Breast epithelium (tissue), 4 donors: ENCODE results near the gene ACAA1. TPM values are rescaled to one million over a fixed set of nuclear protein-coding genes. Genes with fewer than 3 reads are reported as not detected.
A peak's percentile ranks its signal among the peaks of the same experiment; 100 is the strongest.

ENCODE experiments used
- DNase-seq, 2 donors: peaks; one replicate each; pipeline ENCODE4 v3.0.0-alpha.2; 2019; ENCODE audit warnings: low spot score in 2 of 2
- H3K27ac ChIP-seq, 2 donors: fragments of 200-600 bp; sonication (generic) in 1 of 2; one replicate each; pipeline ENCODE4 v1.5.1; 2016 to 2019; ENCODE audit warnings: mild to moderate bottlenecking in 1 of 2
- H3K27me3 ChIP-seq, 2 donors: fragments of 200-600 bp; sonication (generic) in 1 of 2; one replicate each; pipeline versions ENCODE4 v1.5.1 to v1.6.0; 2017 to 2019; ENCODE audit warnings: control low read depth in 1 of 2, mild to moderate bottlenecking in 1 of 2
- H3K36me3 ChIP-seq: fragments of 200-600 bp; one replicate; pipeline ENCODE4 v1.5.1; 2019
- H3K4me1 ChIP-seq, 2 donors: fragments of 200-600 bp; sonication (generic); one replicate each; pipeline ENCODE4 v1.5.1; 2016 to 2019; ENCODE audit warnings: control low read depth in 1 of 2
- H3K4me3 ChIP-seq, 3 donors: fragments of 200-600 bp; sonication (generic); 1 replicate in 2 of 3; 2 replicates in 1 of 3; pipeline ENCODE4 v1.5.1; 2016 to 2019; ENCODE audit warnings: mild to moderate bottlenecking in 3 of 3, moderate library complexity in 2 of 3
- H3K9me3 ChIP-seq, 2 donors: fragments of 200-600 bp; sonication (generic) in 1 of 2; one replicate each; pipeline ENCODE4 v1.5.1; 2016 to 2019; ENCODE audit warnings: control low read depth in 1 of 2
- POLR2A ChIP-seq: fragments of 450-650 bp; IDR thresholded peaks from one replicate; pipeline ENCODE4 v1.6.1; 2016; ENCODE audit warnings: antibody characterized with exemption, mild to moderate bottlenecking, moderate library complexity
- POLR2AphosphoS5 ChIP-seq, 3 donors: sonication (generic); formaldehyde crosslinking; IDR thresholded peaks; one replicate each; pipeline ENCODE4 v1.6.1; 2017; ENCODE audit warnings: antibody characterized with exemption in 3 of 3
- intact Hi-C: fragments of 100-400 bp; cut with DNase I; formaldehyde crosslinking; loops from one replicate; pipeline ENCODE4 v1.15.1; 2023; ENCODE audit warnings: low total_unique reads
- total RNA-seq, 3 donors: library from RNA; depleted of rRNA; stranded (reverse); fragments of >200 nt; gene quantifications; one replicate each; pipeline ENCODE4 v1.1.0, GENCODE V29; 2016
- TF ChIP-seq, protein P1 (sequence below), 3 donors: fragments of 450-650 bp; IDR thresholded peaks; one replicate each; pipeline ENCODE4 v1.5.1; 2016 to 2017; ENCODE audit warnings: antibody characterized with exemption in 3 of 3, mild to moderate bottlenecking in 3 of 3, moderate library complexity in 3 of 3

ACAA1 gene
- total RNA-seq, 3 donors from 2014 or later = 69.2 to 87.5 (median 83.9) TPM

DNA sequence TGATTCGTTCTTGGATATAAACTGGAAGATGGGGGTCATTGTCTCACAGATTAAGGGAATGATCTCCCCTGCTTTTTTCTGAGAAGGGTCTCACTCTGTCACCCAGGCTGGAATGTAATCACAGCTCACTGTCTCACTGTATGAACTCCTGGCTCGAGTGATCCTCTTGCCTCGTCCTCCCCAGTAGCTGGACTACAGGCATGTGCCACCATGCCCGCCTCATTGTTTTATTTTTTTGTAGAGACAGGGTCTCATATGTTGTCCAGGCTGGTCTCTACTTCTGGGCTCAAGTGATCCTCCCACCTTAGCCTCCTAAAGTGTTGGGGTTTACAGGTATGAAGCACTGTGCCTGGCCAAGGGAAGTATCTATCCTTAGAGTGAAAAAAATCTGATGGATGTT lies 33.8 kb upstream of the ACAA1 start:
- no peaks in the 10 kb centered on the region for H3K9me3 ChIP-seq
- peaks cover 0 to 4% of the 10 kb centered on the region in 2 donors for H3K4me1 ChIP-seq
- no peak for DNase-seq
- intact Hi-C loops = loop anchor here (10.0 kb wide), 1 partner anchor 64 kb away; no protein-coding TSS in a partner anchor
- no peak overlapping the region for H3K27ac ChIP-seq
- H3K27me3 ChIP-seq = no peaks in the 10 kb centered on the region
- TF ChIP-seq POLR2AphosphoS5 (IDR thresholded peaks at IDR 0.05) (no peak), POLR2A (no peak)
- TF ChIP-seq, protein P1, sequence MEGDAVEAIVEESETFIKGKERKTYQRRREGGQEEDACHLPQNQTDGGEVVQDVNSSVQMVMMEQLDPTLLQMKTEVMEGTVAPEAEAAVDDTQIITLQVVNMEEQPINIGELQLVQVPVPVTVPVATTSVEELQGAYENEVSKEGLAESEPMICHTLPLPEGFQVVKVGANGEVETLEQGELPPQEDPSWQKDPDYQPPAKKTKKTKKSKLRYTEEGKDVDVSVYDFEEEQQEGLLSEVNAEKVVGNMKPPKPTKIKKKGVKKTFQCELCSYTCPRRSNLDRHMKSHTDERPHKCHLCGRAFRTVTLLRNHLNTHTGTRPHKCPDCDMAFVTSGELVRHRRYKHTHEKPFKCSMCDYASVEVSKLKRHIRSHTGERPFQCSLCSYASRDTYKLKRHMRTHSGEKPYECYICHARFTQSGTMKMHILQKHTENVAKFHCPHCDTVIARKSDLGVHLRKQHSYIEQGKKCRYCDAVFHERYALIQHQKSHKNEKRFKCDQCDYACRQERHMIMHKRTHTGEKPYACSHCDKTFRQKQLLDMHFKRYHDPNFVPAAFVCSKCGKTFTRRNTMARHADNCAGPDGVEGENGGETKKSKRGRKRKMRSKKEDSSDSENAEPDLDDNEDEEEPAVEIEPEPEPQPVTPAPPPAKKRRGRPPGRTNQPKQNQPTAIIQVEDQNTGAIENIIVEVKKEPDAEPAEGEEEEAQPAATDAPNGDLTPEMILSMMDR (IDR thresholded peaks at IDR 0.05) = no peak
- H3K36me3 ChIP-seq = no peaks in the 10 kb centered on the region
- H3K4me3 ChIP-seq = no peak overlapping the region

DNA sequence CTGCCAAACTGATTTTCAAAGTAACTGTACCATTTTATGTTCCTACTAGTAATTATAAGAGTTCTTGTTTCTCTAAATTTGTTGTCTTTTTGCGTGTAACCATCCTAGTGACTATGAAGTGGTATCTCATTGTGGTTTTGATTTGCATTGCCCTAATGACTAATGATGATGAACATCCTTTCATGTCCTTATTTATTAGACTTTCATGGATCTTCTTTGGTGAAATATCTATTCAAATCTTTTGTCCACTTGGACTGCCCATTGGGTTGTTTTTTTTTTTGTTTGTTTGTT lies 32.0 kb upstream of the ACAA1 start:
- H3K27ac ChIP-seq = no peak overlapping the region
- no peaks in the 10 kb centered on the region for H3K9me3 ChIP-seq
- no peaks in the 10 kb centered on the region for H3K36me3 ChIP-seq
- DNase-seq = no peak
- H3K27me3 ChIP-seq = no peaks in the 10 kb centered on the region
- TF ChIP-seq POLR2AphosphoS5 (IDR thresholded peaks at IDR 0.05) (no peak), POLR2A (no peak)
- TF ChIP-seq, protein P1 (IDR thresholded peaks at IDR 0.05) = no peak
- no peak overlapping the region for H3K4me3 ChIP-seq
- intact Hi-C loops = no loop called here
- peaks cover 0 to 4% of the 10 kb centered on the region in 2 donors for H3K4me1 ChIP-seq

DNA sequence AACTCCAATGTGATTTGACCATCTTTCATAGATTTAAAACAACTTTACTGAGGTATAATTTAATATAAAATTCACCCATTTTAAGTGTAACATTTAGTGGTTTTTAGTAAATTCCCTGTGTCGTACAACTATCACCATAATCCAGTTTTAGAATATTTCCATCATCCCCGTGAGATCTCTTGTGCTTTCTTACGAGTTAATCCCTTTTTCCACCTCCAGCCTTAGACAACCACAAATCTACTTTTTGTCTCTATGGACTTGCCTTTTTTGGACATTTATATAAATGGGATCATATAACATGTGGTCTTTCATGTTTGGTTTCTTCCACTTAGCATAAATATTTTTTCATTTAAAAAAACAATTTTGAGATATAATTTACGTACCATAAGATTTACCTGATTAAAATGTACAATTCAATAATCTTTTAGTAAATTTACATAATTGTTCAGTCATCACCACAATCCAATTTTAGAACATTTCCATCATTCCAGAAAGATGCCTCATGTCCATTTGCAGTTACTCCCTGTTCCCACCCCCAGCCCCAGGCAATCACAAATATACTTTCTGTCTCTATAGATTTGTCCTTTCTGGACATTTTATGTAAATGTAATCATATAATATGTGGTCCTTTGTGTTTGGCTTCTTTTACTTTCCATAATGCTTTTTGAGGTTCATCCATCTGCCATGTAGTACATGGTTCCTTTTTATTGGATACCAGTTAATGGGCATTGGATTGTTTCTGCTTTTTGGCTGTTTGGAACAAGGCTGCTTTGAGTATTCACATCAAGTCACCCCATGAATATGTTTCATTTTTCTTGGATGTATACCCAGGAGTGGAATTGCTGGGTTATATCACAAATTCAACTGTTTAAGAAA lies 31.5 kb upstream of the ACAA1 start:
- no peak for DNase-seq
- H3K27me3 ChIP-seq = no peaks in the 10 kb centered on the region
- no peak overlapping the region for H3K27ac ChIP-seq
- peaks cover 0 to 4% of the 10 kb centered on the region in 2 donors for H3K4me1 ChIP-seq
- intact Hi-C loops = no loop called here
- TF ChIP-seq, protein P1 (IDR thresholded peaks at IDR 0.05) = no peak
- TF ChIP-seq POLR2A = no peak
- no peak for TF ChIP-seq POLR2AphosphoS5 (IDR thresholded peaks at IDR 0.05)
- no peak overlapping the region for H3K4me3 ChIP-seq
- H3K36me3 ChIP-seq = no peaks in the 10 kb centered on the region
- no peaks in the 10 kb centered on the region for H3K9me3 ChIP-seq

DNA sequence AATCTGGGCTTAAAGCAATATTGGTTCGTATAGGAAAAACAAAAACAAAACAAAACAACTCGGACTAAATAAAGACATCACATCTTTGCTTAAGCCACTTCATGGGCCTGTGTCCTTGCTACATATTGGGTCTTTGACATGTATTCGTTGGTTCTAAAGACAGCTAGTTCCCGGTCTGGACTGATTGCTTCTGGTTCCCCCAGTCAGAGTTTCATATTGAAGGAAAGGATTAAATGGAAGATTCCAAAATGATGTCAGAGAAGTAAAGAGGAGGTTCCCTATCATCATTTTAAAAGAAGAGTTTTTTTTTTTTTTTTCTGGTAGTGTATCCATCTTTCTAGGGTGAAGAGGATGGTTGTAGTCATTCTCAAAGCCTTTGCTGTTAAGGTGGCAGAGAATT lies 30.7 kb upstream of the ACAA1 start:
- no peak for DNase-seq
- Histone ChIP-seq H3K27me3 (no peaks in the 10 kb centered on the region), H3K4me3 (no peak overlapping the region), H3K36me3 (no peaks in the 10 kb centered on the region), H3K4me1 (peaks cover 0 to 4% of the 10 kb centered on the region in 2 donors), H3K27ac (no peak overlapping the region), H3K9me3 (no peaks in the 10 kb centered on the region)
- no peak for TF ChIP-seq POLR2A
- TF ChIP-seq, protein P1 (IDR thresholded peaks at IDR 0.05) = no peak
- no peak for TF ChIP-seq POLR2AphosphoS5 (IDR thresholded peaks at IDR 0.05)
- intact Hi-C loops = no loop called here

DNA sequence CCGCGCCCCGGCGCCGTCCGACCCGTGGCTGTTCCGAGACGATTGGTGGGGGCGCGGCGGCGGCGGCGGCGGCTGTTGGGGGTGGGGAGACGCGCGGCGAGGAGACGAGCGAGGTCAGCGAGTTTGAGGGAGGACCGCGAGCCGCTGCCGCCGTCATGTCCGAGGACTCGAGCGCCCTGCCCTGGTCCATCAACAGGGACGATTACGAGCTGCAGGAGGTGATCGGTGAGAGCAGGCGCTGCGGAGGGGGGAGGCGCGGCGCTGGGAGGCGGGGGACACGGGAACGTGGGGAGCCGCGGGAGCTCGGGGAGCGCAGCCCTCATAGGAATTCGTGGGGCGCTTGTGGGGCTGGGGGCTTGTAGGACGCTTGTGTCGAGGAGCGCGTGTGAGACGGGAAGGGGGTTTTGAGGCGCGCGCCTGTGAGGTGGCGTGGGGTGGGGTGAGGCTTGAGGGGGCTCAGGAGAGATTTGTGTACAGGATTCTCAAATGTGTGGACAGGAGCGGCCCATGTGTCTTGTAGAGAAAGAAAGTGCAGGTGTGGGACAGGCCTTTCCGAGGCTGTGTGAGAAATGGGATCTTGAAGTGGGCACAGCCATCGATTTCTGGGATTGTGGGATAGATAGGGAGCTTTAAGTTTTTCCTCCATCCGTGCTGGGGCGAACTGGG lies 28.9 kb upstream of the ACAA1 start:
- intact Hi-C loops = no loop called here
- peak overlapping the region; percentile 73 to 98 (median 93) for H3K4me3 ChIP-seq
- peak; percentile 51 to 67 for DNase-seq
- H3K27ac ChIP-seq = peak overlapping the region; percentile 97 to 99
- no peak for TF ChIP-seq POLR2AphosphoS5 (IDR thresholded peaks at IDR 0.05)
- TF ChIP-seq POLR2A = no peak
- TF ChIP-seq, protein P1 (IDR thresholded peaks at IDR 0.05) = no peak
- H3K4me1 ChIP-seq = peaks cover 0 to 4% of the 10 kb centered on the region in 2 donors
- H3K27me3 ChIP-seq = no peaks in the 10 kb centered on the region
- H3K9me3 ChIP-seq = no peaks in the 10 kb centered on the region
- no peaks in the 10 kb centered on the region for H3K36me3 ChIP-seq
